Trophoblast cell (in vitro differentiated cells and primary cell): ENCODE data around the gene MOBP. TPM values are rescaled to one million over a fixed set of nuclear protein-coding genes. Genes with fewer than 3 reads are reported as not detected.
"Not testable (repeated sequence)": the region's sequence is repeated elsewhere in the genome, so short reads cannot be mapped to it uniquely, and the experiment has no call there.

Source experiments
- DNase-seq, 2 donors: peaks; one replicate each; pipeline ENCODE4 v3.0.0-alpha.2; 2016
- H2AFZ ChIP-seq: 2 replicates; pipeline ENCODE4 v1.6.1; 2013; ENCODE audit warnings: low read length, moderate library complexity, mild to moderate bottlenecking; ENCODE audit not compliant: insufficient read depth, poor library complexity
- H2AK5ac ChIP-seq: 2 replicates; pipeline ENCODE4 v1.6.1; 2013; ENCODE audit warnings: mild to moderate bottlenecking, low read length
- H2BK120ac ChIP-seq: 2 replicates; pipeline ENCODE4 v1.6.1; 2013; ENCODE audit warnings: low read length, mild to moderate bottlenecking, moderate library complexity; ENCODE audit not compliant: insufficient read depth, poor library complexity
- H2BK12ac ChIP-seq: 2 replicates; pipeline ENCODE4 v1.6.1; 2013; ENCODE audit warnings: mild to moderate bottlenecking, low read length, moderate library complexity
- H2BK5ac ChIP-seq: 2 replicates; pipeline ENCODE4 v1.6.1; 2013; ENCODE audit warnings: low read length, low read depth, moderate library complexity, mild to moderate bottlenecking; ENCODE audit not compliant: poor library complexity
- H3K14ac ChIP-seq: 2 replicates; pipeline ENCODE4 v1.6.1; 2013; ENCODE audit warnings: mild to moderate bottlenecking, low read length
- H3K18ac ChIP-seq: 2 replicates; pipeline ENCODE4 v1.6.1; 2013; ENCODE audit warnings: mild to moderate bottlenecking, low read length
- H3K23ac ChIP-seq: 2 replicates; pipeline ENCODE4 v1.6.1; 2013; ENCODE audit warnings: low read length
- H3K27ac ChIP-seq: 2 replicates; pipeline ENCODE4 v1.5.1; 2013; ENCODE audit warnings: low read depth, mild to moderate bottlenecking, inconsistent platforms, low read length, moderate library complexity
- H3K27me3 ChIP-seq: 2 replicates; pipeline ENCODE4 v1.6.1; 2013; ENCODE audit warnings: inconsistent platforms, mild to moderate bottlenecking, low read length, moderate library complexity; ENCODE audit not compliant: insufficient read depth
- H3K36me3 ChIP-seq, 2 experiments: 1 replicate in 1 of 2; 2 replicates in 1 of 2; pipeline ENCODE4 v1.6.1; 2013; ENCODE audit warnings: low read length in 2 of 2, mild to moderate bottlenecking in 2 of 2, moderate library complexity in 1 of 2; ENCODE audit not compliant: insufficient read depth in 2 of 2, control insufficient read depth in 1 of 2
- H3K4ac ChIP-seq: 2 replicates; pipeline ENCODE4 v1.6.1; 2013; ENCODE audit warnings: low read depth, mild to moderate bottlenecking, low read length, moderate library complexity
- H3K4me1 ChIP-seq, 2 experiments: 1 replicate in 1 of 2; 2 replicates in 1 of 2; pipeline ENCODE4 v1.6.1; 2013; ENCODE audit warnings: low read length in 2 of 2, mild to moderate bottlenecking in 2 of 2, moderate library complexity in 1 of 2; ENCODE audit not compliant: insufficient read depth in 2 of 2, control insufficient read depth in 1 of 2
- H3K4me2 ChIP-seq: 2 replicates; pipeline ENCODE4 v1.6.1; 2013; ENCODE audit warnings: inconsistent platforms, mild to moderate bottlenecking, low read length, moderate library complexity
- H3K4me3 ChIP-seq: 2 replicates; pipeline ENCODE4 v1.5.1; 2013; ENCODE audit warnings: mild to moderate bottlenecking, low read depth, low read length, inconsistent platforms
- H3K79me1 ChIP-seq: one replicate; pipeline ENCODE4 v1.6.1; 2013; ENCODE audit warnings: low read length
- H3K79me2 ChIP-seq: 2 replicates; pipeline ENCODE4 v1.6.1; 2013; ENCODE audit warnings: low read length, mild to moderate bottlenecking; ENCODE audit not compliant: control insufficient read depth, insufficient read depth, poor library complexity
- H3K9ac ChIP-seq: 2 replicates; pipeline ENCODE4 v1.6.1; 2013; ENCODE audit warnings: mild to moderate bottlenecking, low read length
- H3K9me3 ChIP-seq: 2 replicates; pipeline ENCODE4 v1.6.1; 2013; ENCODE audit warnings: low read depth, mild to moderate bottlenecking, control low read depth, inconsistent platforms, low read length; ENCODE audit not compliant: insufficient read depth
- H4K12ac ChIP-seq: 2 replicates; pipeline ENCODE4 v1.6.1; 2013; ENCODE audit warnings: low read depth, mild to moderate bottlenecking, low read length, moderate library complexity
- H4K8ac ChIP-seq: 2 replicates; pipeline ENCODE4 v1.6.1; 2013; ENCODE audit warnings: low read depth, mild to moderate bottlenecking, low read length, moderate library complexity
- H4K91ac ChIP-seq: one replicate; pipeline ENCODE4 v1.6.1; 2013; ENCODE audit warnings: low read depth, mild to moderate bottlenecking, low read length, moderate library complexity
- whole genome bisulfite sequencing: extraction: QIAGEN DNeasy Blood & Tissue Kit; methylation state at CpG from one replicate; pipeline ENCODE4 v1.1.7; 2013; ENCODE audit warnings: missing lambda C conversion rate; ENCODE audit not compliant: insufficient read length, insufficient coverage; ENCODE audit errors: extremely low coverage; 5-methylcytosine and 5-hydroxymethylcytosine counted together
- polyA plus RNA-seq: library from polyadenylated mRNA; stranded (reverse); fragments of 200-250 nt; gene quantifications from 2 replicates; pipeline ENCODE4 v1.2.3, GENCODE V29; 2013

Gene MOBP, protein sequence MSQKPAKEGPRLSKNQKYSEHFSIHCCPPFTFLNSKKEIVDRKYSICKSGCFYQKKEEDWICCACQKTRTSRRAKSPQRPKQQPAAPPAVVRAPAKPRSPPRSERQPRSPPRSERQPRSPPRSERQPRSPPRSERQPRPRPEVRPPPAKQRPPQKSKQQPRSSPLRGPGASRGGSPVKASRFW
- 0.07 and 0.21 TPM in 2 replicates for polyA plus RNA-seq

DNA sequence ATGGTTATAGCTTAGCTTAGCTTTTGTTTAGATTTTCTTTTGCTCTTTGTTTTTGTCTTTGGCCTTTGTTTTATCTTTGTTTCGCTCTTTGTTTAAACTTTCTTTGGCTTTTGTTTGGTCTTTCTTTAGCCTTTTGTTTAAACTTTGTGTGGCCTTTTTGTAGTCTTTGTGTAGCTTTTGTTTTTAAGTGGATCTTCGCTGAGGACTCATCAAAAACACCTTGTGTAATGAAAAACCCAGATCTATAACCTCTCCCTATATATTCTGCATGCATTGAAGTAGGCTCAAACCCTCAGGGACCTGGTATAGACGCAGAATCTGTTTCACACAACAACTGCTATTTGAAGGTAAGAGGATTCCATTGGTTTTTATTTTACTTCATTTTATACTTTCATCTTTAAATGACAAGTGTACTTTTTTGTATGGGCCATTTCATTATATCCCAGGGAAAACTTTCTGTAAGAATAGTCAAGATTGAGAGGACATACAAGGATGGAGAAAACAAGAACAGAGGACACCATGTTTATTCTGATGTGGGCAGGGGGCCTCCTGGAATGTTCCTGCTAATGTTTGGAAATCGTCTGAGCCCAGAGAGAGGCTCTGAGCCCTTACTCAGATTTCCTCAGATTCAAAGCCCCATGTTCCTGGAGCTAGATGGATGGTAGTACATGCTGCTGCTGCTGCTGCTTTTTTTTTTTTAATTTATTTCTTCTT lies at the start of gene MOBP:
TSS of gene MOBP (plus strand) at position 287 of the 714 bp plus-strand sequence. CDS start 34,390 bp downstream, outside the sequence.
- H2BK12ac ChIP-seq, result no peak within 1 kb of the TSS
- H2AFZ ChIP-seq, result no peak within 1 kb of the TSS
- H3K4me2 ChIP-seq, result no peak within 1 kb of the TSS
- no peak within 1 kb of the TSS for H3K9ac ChIP-seq
- H4K8ac ChIP-seq, result no peak within 1 kb of the TSS
- no peaks in the 10 kb centered on the region for H3K9me3 ChIP-seq
- WGBS, result no CpG with 5 or more reads among the region's 4 CpGs
- no peak within 1 kb of the TSS for H3K27ac ChIP-seq
- H3K4ac ChIP-seq, result no peak within 1 kb of the TSS
- no peaks in the 10 kb centered on the region for H3K4me1 ChIP-seq
- no peak within 1 kb of the TSS for H3K18ac ChIP-seq
- H2BK120ac ChIP-seq, result no peak within 1 kb of the TSS
- no peaks in the 10 kb centered on the region for H3K36me3 ChIP-seq
- H2BK5ac ChIP-seq, result no peak within 1 kb of the TSS
- H2AK5ac ChIP-seq, result no peak within 1 kb of the TSS
- no peak within 1 kb of the TSS for H3K14ac ChIP-seq
- peak within 1 kb of the TSS; percentile 70 for H4K12ac ChIP-seq
- no peaks in the 10 kb centered on the region for H3K79me2 ChIP-seq
- H4K91ac ChIP-seq, result no peak within 1 kb of the TSS
- H3K4me3 ChIP-seq, result no peak within 1 kb of the TSS
- no peak for DNase-seq
- no peaks in the 10 kb centered on the region for H3K27me3 ChIP-seq
- H3K23ac ChIP-seq, result no peak within 1 kb of the TSS
- H3K79me1 ChIP-seq, result no peaks in the 10 kb centered on the region

DNA sequence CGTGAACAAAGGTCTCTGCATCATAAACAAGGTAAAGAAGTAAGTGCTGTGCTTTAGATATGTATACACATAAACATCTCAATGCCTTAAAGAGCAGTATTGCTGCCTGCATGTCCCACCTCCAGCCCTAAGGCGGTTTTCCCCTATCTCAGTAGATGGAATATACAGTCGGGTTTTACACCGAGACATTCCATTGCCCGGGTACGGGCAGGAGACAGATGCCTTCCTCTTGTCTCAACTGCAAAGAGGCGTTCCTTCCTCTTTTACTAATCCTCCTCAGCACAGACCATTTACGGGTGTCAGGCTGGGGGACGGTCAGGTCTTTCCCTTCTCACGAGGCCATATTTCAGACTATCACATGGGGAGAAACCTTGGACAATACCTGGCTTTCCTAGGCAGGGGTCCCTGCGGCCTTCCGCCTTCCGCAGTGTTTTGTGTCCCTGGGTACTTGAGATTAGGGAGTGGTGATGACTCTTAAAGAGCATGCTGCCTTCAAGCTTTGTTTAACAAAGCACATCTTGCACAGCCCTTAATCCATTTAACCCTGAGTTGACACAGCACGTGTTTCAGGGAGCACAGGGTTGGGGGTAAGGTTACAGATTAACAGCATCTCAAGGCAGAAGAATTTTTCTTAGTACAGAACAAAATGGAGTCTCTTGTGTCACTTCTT lies 48.8 kb upstream of the MOBP start:
- H3K36me3 ChIP-seq, H3K18ac ChIP-seq, H3K27me3 ChIP-seq, H2BK5ac ChIP-seq, H2BK120ac ChIP-seq, H3K4ac ChIP-seq, H3K79me2 ChIP-seq, H3K4me3 ChIP-seq, H4K8ac ChIP-seq, H4K12ac ChIP-seq, H3K14ac ChIP-seq, H2AFZ ChIP-seq, H3K9ac ChIP-seq, H2BK12ac ChIP-seq, H3K4me1 ChIP-seq, H2AK5ac ChIP-seq, H3K23ac ChIP-seq, H3K9me3 ChIP-seq, H4K91ac ChIP-seq, H3K4me2 ChIP-seq, H3K27ac ChIP-seq, H3K79me1 ChIP-seq: not testable (repeated sequence)
- WGBS, result no CpG with 5 or more reads among the region's 14 CpGs
- peak; percentile 55 to 71 for DNase-seq

DNA sequence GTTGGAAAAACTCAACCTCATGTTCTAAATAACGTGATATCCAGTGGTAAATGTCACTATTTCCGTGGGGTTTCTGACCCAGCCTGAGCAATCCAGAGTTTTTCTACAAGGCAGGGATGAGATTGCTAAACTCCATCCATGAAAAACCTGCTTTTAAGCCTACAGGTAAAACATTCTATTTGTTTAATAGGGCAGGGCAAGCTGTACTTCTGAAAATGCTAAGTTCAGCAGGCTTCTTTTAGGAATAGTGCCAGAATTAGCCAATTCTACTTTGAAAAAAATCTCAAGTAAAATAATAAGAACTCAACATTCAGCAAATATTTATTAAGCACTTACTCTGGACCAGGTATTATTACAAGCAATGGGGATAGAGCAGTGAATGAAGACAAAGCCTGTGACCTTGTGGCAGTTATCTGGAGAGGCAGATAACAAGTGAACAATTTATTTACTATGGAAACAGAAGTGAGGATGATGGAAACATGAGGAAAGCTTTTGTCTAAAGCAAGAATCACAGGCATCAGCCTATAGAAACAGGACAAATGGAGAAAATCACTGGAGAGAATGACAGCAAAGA lies 47.7 kb upstream of the MOBP start:
- no peak overlapping the region for H3K4me3 ChIP-seq
- no peaks in the 10 kb centered on the region for H3K79me1 ChIP-seq
- no peak overlapping the region for H3K18ac ChIP-seq
- no peak overlapping the region for H3K4me2 ChIP-seq
- H3K23ac ChIP-seq, result no peak overlapping the region
- DNase-seq, result no peak
- H3K14ac ChIP-seq, result no peak overlapping the region
- H3K9ac ChIP-seq, result no peak overlapping the region
- H2BK120ac ChIP-seq, result no peak overlapping the region
- H3K9me3 ChIP-seq, result no peaks in the 10 kb centered on the region
- H2AFZ ChIP-seq, result no peak overlapping the region
- H4K91ac ChIP-seq, result no peak overlapping the region
- no CpG with 5 or more reads among the region's 2 CpGs for WGBS
- no peak overlapping the region for H2BK5ac ChIP-seq
- H2BK12ac ChIP-seq, result no peak overlapping the region
- H3K79me2 ChIP-seq, result no peaks in the 10 kb centered on the region
- H3K27me3 ChIP-seq, result no peaks in the 10 kb centered on the region
- H3K4me1 ChIP-seq, result no peaks in the 10 kb centered on the region
- H3K4ac ChIP-seq, result no peak overlapping the region
- no peaks in the 10 kb centered on the region for H3K36me3 ChIP-seq
- H3K27ac ChIP-seq, result no peak overlapping the region
- no peak overlapping the region for H4K8ac ChIP-seq
- no peak overlapping the region for H2AK5ac ChIP-seq
- no peak overlapping the region for H4K12ac ChIP-seq

DNA sequence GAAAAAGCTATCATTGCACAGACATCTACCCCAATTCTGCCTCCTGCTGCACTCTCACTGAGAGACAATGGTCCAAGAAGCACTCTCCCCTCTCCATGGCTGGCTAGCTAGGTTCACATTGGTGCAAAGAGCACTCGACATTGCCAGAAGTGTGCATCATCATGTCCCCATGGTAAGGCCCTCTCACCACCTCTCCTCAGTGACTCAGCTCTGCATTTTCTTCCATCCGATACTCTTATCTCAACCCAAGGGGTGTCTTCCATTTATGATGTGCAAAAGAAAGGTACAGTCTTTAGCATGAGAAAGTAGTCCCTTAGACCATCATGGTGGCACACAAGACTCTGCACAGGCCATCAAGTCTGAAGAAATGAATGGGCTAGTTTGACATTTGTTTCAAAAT lies 46.9 kb upstream of the MOBP start:
- no peak for DNase-seq
- Histone ChIP-seq H4K8ac (no peak overlapping the region), H3K23ac (peak overlapping the region; percentile 77), H2AK5ac (no peak overlapping the region), H3K4me3 (no peak overlapping the region), H3K36me3 (no peaks in the 10 kb centered on the region), H3K14ac (no peak overlapping the region), H2BK120ac (no peak overlapping the region), H2AFZ (no peak overlapping the region), H3K27ac (no peak overlapping the region), H4K91ac (no peak overlapping the region), H3K9me3 (no peaks in the 10 kb centered on the region), H2BK5ac (no peak overlapping the region), H3K4me2 (no peak overlapping the region), H2BK12ac (no peak overlapping the region), H3K4ac (no peak overlapping the region), H3K18ac (no peak overlapping the region), H3K27me3 (no peaks in the 10 kb centered on the region), H3K4me1 (no peaks in the 10 kb centered on the region), H3K79me2 (no peaks in the 10 kb centered on the region), H3K9ac (no peak overlapping the region), H3K79me1 (no peaks in the 10 kb centered on the region), H4K12ac (no peak overlapping the region)
- WGBS, result no CpG with 5 or more reads among the region's 2 CpGs
